CD4-positive, alpha-beta T cell (primary cell): ENCODE results near the gene RPL31. TPM values are rescaled to one million over a fixed set of nuclear protein-coding genes. Genes with fewer than 3 reads are reported as not detected.

Experiments used
- ATAC-seq: fragments of 200-7000 bp; cut with Tn5 transposase; one replicate; pipeline ENCODE4 v1.10.0; 2022; ENCODE audit warnings: mild to moderate bottlenecking; ENCODE audit not compliant: poor library complexity
- CTCF ChIA-PET: fragments of 350-600 bp; sonication (Branson Sonifier 250); formaldehyde crosslinking; loops from one replicate; lab custom pipeline; 2021; ENCODE audit warnings: antibody characterized with exemption, inconsistent platforms; lab: Charles Lee
- POLR2A ChIA-PET: fragments of 350-600 bp; sonication (Branson Sonifier 250); formaldehyde crosslinking; loops from one replicate; lab custom pipeline; 2021; ENCODE audit warnings: antibody characterized with exemption, inconsistent platforms; lab: Charles Lee
- DNase-seq, 14 experiments: peaks; one replicate each; pipeline ENCODE4 v3.0.0-alpha.2; 2013 to 2020; ENCODE audit warnings: mixed read lengths in 2 of 14
- H3K27ac ChIP-seq, 2 donors: one replicate each; pipeline versions ENCODE4 v1.5.1 to v1.7.0; 2013; ENCODE audit warnings: low read length in 2 of 2, low read depth in 1 of 2, mild to moderate bottlenecking in 1 of 2
- H3K27me3 ChIP-seq, 2 experiments: 1 replicate in 1 of 2; 2 replicates in 1 of 2; pipeline versions ENCODE4 v1.6.1 to v1.7.0; 2013; ENCODE audit warnings: low read length in 2 of 2, control low read depth in 1 of 2, mild to moderate bottlenecking in 1 of 2, moderate library complexity in 1 of 2; ENCODE audit not compliant: insufficient read depth in 2 of 2, control insufficient read depth in 1 of 2
- H3K36me3 ChIP-seq: one replicate; pipeline ENCODE4 v1.6.1; 2013; ENCODE audit warnings: low read length, control low read depth; ENCODE audit not compliant: insufficient read depth
- H3K4me1 ChIP-seq: one replicate; pipeline ENCODE4 v1.6.1; 2013; ENCODE audit warnings: low read length, control low read depth; ENCODE audit not compliant: insufficient read depth
- H3K4me3 ChIP-seq: one replicate; pipeline ENCODE4 v1.5.1; 2013; ENCODE audit warnings: mild to moderate bottlenecking, low read length, moderate library complexity
- H3K9me3 ChIP-seq, 2 experiments: 1 replicate in 1 of 2; 2 replicates in 1 of 2; pipeline versions ENCODE4 v1.6.1 to v1.7.0; 2013; ENCODE audit warnings: low read length in 2 of 2, mild to moderate bottlenecking in 2 of 2, control low read depth in 1 of 2, moderate library complexity in 1 of 2; ENCODE audit not compliant: control insufficient read depth in 1 of 2, insufficient read depth in 1 of 2
- H3K27ac Mint-ChIP-seq: one replicate; pipeline ENCODE4 v1.8.0; 2020; ENCODE audit warnings: mixed read lengths
- H3K27me3 Mint-ChIP-seq: one replicate; pipeline ENCODE4 v1.8.0; 2021; ENCODE audit warnings: mixed read lengths
- H3K36me3 Mint-ChIP-seq: one replicate; pipeline ENCODE4 v1.8.0; 2021; ENCODE audit warnings: low read depth, mixed read lengths
- H3K4me1 Mint-ChIP-seq: one replicate; pipeline ENCODE4 v1.8.0; 2021; ENCODE audit warnings: low read depth, mixed read lengths
- H3K4me3 Mint-ChIP-seq: one replicate; pipeline ENCODE4 v1.8.0; 2020; ENCODE audit warnings: mild to moderate bottlenecking, mixed read lengths
- H3K9me3 Mint-ChIP-seq: one replicate; pipeline ENCODE4 v1.8.0; 2020; ENCODE audit warnings: mixed read lengths
- CTCF ChIP-seq: fragments of 200-600 bp; IDR thresholded peaks from one replicate; pipeline ENCODE4 v1.8.0; 2022; ENCODE audit warnings: antibody characterized with exemption, mild to moderate bottlenecking
- intact Hi-C, 2 experiments: fragments of 100-400 bp; cut with DNase I in 1 of 2; cut with micrococcal nuclease in 1 of 2; formaldehyde crosslinking; loops; one replicate each; pipeline versions ENCODE4 v1.15.1 to v1.9.0; 2023 to 2025; cut with DNase I, micrococcal nuclease
- total RNA-seq, 174 experiments: library from RNA in 2 of 174; stranded (reverse) in 2 of 174; gene quantifications; one replicate each; pipeline ENCODE4 v1.2.3 and lab custom pipeline; 2021 to 2026

The RPL31 gene
- total RNA-seq, 2 experiments from 2014 or later: 2,901 to 2,913 TPM

- intact Hi-C loops: no loop called here
- CTCF ChIA-PET: no interaction called here
- no peak overlapping the region for H3K4me3 Mint-ChIP-seq
- H3K9me3 Mint-ChIP-seq: no peaks in the 10 kb centered on the region
- H3K27ac Mint-ChIP-seq: no peak overlapping the region
- ATAC-seq (no peak), DNase-seq (no peak)
- Histone ChIP-seq H3K27me3 (no peaks in the 10 kb centered on the region), H3K4me3 (no peak overlapping the region), H3K9me3 (no peaks in the 10 kb centered on the region), H3K27ac (no peak overlapping the region), H3K4me1 (no peaks in the 10 kb centered on the region), H3K36me3 (no peaks in the 10 kb centered on the region)
- no peak for TF ChIP-seq CTCF
- POLR2A ChIA-PET: no interaction called here
- no peaks in the 10 kb centered on the region for H3K4me1 Mint-ChIP-seq
- peaks cover 8% of the 10 kb centered on the region for H3K36me3 Mint-ChIP-seq
- no peaks in the 10 kb centered on the region for H3K27me3 Mint-ChIP-seq
Observed at GRCh38 chr2:100976061-100976460, 26.0 kb upstream of the RPL31 start.

GRCh38 chr2:100976645-100977391, 25.3 kb upstream of the RPL31 start:
- ChIA-PET CTCF (interaction anchor here (0.6 kb wide), 1 partner anchor 398 kb away, joined by 3 read pairs; no protein-coding TSS in a partner anchor), POLR2A (no interaction called here)
- Histone ChIP-seq H3K27ac (no peak overlapping the region), H3K4me1 (no peaks in the 10 kb centered on the region), H3K9me3 (no peaks in the 10 kb centered on the region), H3K27me3 (no peaks in the 10 kb centered on the region), H3K36me3 (no peaks in the 10 kb centered on the region), H3K4me3 (no peak overlapping the region)
- no peak for TF ChIP-seq CTCF
- Mint-ChIP-seq H3K27me3 (no peaks in the 10 kb centered on the region), H3K27ac (no peak overlapping the region), H3K36me3 (peaks cover 4% of the 10 kb centered on the region), H3K9me3 (no peaks in the 10 kb centered on the region), H3K4me1 (no peaks in the 10 kb centered on the region), H3K4me3 (no peak overlapping the region)
- DNase-seq (no peak), ATAC-seq (no peak)
- intact Hi-C loops: no loop called here

- CTCF ChIA-PET: no interaction called here
- Histone ChIP-seq H3K27me3 (no peaks in the 10 kb centered on the region), H3K9me3 (no peaks in the 10 kb centered on the region), H3K4me3 (no peak overlapping the region), H3K4me1 (no peaks in the 10 kb centered on the region), H3K36me3 (no peaks in the 10 kb centered on the region), H3K27ac (no peak overlapping the region)
- DNase-seq (no peak), ATAC-seq (no peak)
- Mint-ChIP-seq H3K27me3 (no peaks in the 10 kb centered on the region), H3K4me1 (no peaks in the 10 kb centered on the region), H3K9me3 (no peaks in the 10 kb centered on the region), H3K27ac (no peak overlapping the region), H3K36me3 (peaks cover 4% of the 10 kb centered on the region), H3K4me3 (no peak overlapping the region)
- POLR2A ChIA-PET: no interaction called here
- TF ChIP-seq CTCF: no peak
- intact Hi-C loops: no loop called here
Observed at GRCh38 chr2:100977511-100977910, 24.6 kb upstream of the RPL31 start.
